ENCODE measurements around the gene UCKL1. TPM values are rescaled to one million over a fixed set of nuclear protein-coding genes. Genes with fewer than 3 reads are reported as not detected.
A peak's percentile ranks its signal among the peaks of the same experiment; 100 is the strongest.
"Not testable (repeated sequence)": the region's sequence is repeated elsewhere in the genome, so short reads cannot be mapped to it uniquely, and the experiment has no call there.

Gene UCKL1
- total RNA-seq, 2 donors from 2014 or later: 21.3 to 32.7 TPM

GRCh38 chr20:63924241-63924640 is 32.0 kb downstream of the UCKL1 start:
- peak overlapping the region in 1 of 2 donors; percentile 63 for H3K27ac Mint-ChIP-seq
- ATAC-seq: no peak
- H3K36me3 Mint-ChIP-seq: peaks cover 4 to 11% of the 10 kb centered on the region in 2 donors
- DNase-seq (ENCODE audit: low spot score in 2 of 2): no peak
- H3K9me3 Mint-ChIP-seq: no peaks in the 10 kb centered on the region

- no peaks in the 10 kb centered on the region for H3K9me3 Mint-ChIP-seq
- DNase-seq (ENCODE audit: low spot score in 2 of 2): no peak
- no peak for ATAC-seq
- peaks cover under 1 to 7% of the 10 kb centered on the region in 2 donors for H3K36me3 Mint-ChIP-seq
- H3K27ac Mint-ChIP-seq: peak overlapping the region in 1 of 2 donors; percentile 63
Observed at GRCh38 chr20:63923651-63924050, 32.6 kb downstream of the UCKL1 start.

- Mint-ChIP-seq H3K27ac (no peak overlapping the region), H3K36me3 (peaks cover 0 to 2% of the 10 kb centered on the region in 2 donors), H3K9me3 (no peaks in the 10 kb centered on the region)
- DNase-seq (ENCODE audit: low spot score in 2 of 2): no peak
- ATAC-seq: no peak
Observed at GRCh38 chr20:63920226-63920625, 36.0 kb downstream of the UCKL1 start.

DNA sequence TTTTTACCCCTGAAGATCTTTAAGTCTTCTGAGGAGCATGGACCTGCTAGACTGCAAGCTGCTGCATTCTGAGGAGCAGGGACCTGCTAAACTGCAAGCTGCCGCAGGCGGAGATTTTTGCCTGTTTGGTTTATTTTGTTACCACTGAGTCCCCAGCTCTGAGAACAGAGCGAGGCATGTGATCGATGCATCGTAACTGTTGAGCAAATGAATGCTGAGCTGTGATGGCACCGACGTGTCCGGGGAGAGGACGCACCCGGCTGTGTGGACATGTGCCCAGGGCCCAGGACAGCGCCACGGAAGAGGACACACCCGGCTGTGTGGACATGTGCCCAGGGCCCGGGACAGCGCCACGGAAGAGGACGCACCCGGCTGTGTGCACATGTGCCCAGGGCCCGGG is 37.1 kb downstream of the UCKL1 start:
- no peak for DNase-seq (ENCODE audit: low spot score in 2 of 2)
- no peak for ATAC-seq
- H3K27ac Mint-ChIP-seq: no peak overlapping the region

GRCh38 chr20:63917811-63918210 is 38.4 kb downstream of the UCKL1 start:
- no peak for ATAC-seq
- H3K9me3 Mint-ChIP-seq: no peaks in the 10 kb centered on the region
- DNase-seq (ENCODE audit: low spot score in 2 of 2): no peak
- H3K36me3 Mint-ChIP-seq: peaks cover 0 to 8% of the 10 kb centered on the region in 2 donors
- no peak overlapping the region for H3K27ac Mint-ChIP-seq

More for the DNA sequence above, 37.1 kb downstream of the UCKL1 start:
- Mint-ChIP-seq H3K9me3 (no peaks in the 10 kb centered on the region), H3K36me3 (peaks cover 0 to 8% of the 10 kb centered on the region in 2 donors)

DNA sequence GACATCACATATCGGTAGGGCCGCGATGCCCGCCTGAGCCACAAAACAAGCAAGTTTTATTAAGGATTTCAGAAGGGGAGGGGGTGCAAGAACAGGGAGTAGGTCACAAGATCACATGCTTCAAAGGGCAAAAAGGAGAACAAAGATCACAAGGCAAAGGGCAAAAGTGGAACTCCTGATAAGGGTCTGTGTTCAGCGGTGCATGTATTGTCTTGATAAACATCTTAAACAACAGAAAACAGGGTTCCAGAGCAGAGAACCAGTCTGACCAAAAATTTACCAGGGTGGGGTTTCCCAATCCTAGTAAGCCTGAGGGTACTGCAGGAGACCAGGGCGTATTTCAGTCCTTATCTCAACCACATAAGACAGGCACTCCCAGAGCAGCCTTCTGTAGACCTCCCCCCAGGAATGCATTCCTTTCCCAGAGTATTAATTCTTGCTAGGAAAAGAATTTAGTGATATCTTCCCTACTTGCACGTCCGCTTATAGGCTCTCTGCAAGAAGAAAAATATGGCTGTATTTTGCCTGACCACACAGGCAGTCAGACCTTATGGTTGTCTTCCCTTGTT is 39.8 kb downstream of the UCKL1 start:
- H3K9me3 Mint-ChIP-seq; H3K36me3 Mint-ChIP-seq; ATAC-seq; DNase-seq (ENCODE audit: low spot score in 2 of 2): not testable (repeated sequence)
- H3K27ac Mint-ChIP-seq: peak overlapping the region in 1 of 2 donors; percentile 69

DNA sequence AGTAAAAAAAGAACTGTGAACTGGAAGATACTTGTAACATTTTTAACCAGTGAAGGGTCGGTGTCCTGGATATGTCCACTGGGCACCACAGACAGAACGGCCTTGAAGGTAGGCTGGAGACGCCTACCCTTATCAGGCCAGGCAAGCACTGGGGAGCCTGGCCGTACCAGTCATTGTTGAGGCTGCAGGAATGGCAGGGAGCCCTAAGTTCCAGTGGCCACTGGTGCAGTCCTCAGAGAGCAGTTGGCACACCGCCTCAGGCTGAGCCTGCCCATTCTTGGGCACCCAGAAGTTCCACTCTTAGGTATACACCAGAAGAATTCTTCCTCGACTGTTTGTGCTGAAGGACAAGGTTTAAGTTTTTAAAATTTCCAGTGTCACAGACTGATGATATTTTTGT is 40.7 kb downstream of the UCKL1 start:
- no peak for DNase-seq (ENCODE audit: low spot score in 2 of 2)
- no peak for ATAC-seq
- H3K27ac Mint-ChIP-seq: peak overlapping the region in 1 of 2 donors; percentile 37
- H3K36me3 Mint-ChIP-seq: peaks cover 0 to 8% of the 10 kb centered on the region in 2 donors
- H3K9me3 Mint-ChIP-seq: no peaks in the 10 kb centered on the region

DNA sequence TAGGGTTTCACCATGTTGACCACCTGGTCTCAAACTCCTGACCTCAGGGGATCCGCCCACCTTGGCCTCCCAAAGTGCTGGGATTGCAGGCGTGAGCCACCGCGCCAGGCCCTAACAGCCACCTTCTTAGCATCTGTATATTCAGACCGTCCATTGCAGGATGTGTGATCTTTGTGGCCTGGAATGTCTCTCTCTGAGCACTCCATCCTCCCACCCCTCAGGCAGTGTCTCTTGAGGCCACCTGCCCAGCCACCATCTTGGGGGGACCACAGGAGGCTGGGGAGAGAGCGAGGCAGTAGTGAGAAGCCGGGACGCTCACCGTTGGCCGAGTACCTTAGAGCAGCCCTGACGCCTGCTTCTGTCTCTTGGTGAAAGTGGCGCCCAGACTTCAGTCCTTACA is 42.4 kb downstream of the UCKL1 start:
- H3K27ac Mint-ChIP-seq: peak overlapping the region in 1 of 2 donors; percentile 55
- DNase-seq (ENCODE audit: low spot score in 2 of 2) (no peak), ATAC-seq (no peak)
- H3K9me3 Mint-ChIP-seq: no peaks in the 10 kb centered on the region
- H3K36me3 Mint-ChIP-seq: peaks cover 0 to 8% of the 10 kb centered on the region in 2 donors

GRCh38 chr20:63911176-63911575 is 45.0 kb downstream of the UCKL1 start:
- peak overlapping the region; percentile 28 to 77 for H3K27ac Mint-ChIP-seq
- ATAC-seq (peak in 1 of 2 donors; percentile 68), DNase-seq (ENCODE audit: low spot score in 2 of 2) (no peak)

GRCh38 chr20:63908008-63908682 is 48.1 kb downstream of the UCKL1 start:
- Mint-ChIP-seq H3K27ac (peak overlapping the region in 1 of 2 donors; percentile 9), H3K9me3 (no peaks in the 10 kb centered on the region), H3K36me3 (no peaks in the 10 kb centered on the region)
- DNase-seq (ENCODE audit: low spot score in 2 of 2) (no peak), ATAC-seq (no peak)

More at GRCh38 chr20:63911176-63911575, 45.0 kb downstream of the UCKL1 start:
- Mint-ChIP-seq H3K36me3 (peaks cover 0 to 8% of the 10 kb centered on the region in 2 donors), H3K9me3 (no peaks in the 10 kb centered on the region)

GRCh38 chr20:63903796-63904561 is 52.2 kb downstream of the UCKL1 start:
- H3K36me3 Mint-ChIP-seq: no peaks in the 10 kb centered on the region
- H3K9me3 Mint-ChIP-seq: no peaks in the 10 kb centered on the region
- no peak for DNase-seq (ENCODE audit: low spot score in 2 of 2)
- H3K27ac Mint-ChIP-seq: peak overlapping the region in 1 of 2 donors; percentile 97
- no peak for ATAC-seq

DNA sequence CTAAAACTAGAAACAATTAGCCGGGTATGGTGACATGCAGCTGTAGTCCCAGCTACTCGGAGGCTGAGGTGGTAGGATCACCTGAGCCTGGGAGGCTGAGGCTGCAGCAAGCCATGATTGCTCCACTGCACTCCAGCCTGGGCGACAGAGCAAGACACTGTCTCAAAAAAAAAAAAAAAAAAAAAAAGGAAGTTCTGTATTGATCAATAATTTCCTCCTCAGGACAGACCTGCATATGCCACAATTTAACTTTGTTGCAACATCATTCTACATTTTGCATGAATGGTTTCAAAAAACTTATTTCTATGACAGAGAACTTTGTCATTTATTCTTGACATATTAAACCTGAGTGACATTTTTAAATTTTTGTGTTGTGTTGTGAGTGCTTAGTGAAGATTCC is 55.8 kb downstream of the UCKL1 start:
- DNase-seq (ENCODE audit: low spot score in 2 of 2) (no peak), ATAC-seq (no peak)
- Mint-ChIP-seq H3K9me3 (no peaks in the 10 kb centered on the region), H3K36me3 (peaks cover 8 to 26% of the 10 kb centered on the region in 2 donors), H3K27ac (no peak overlapping the region)

DNA sequence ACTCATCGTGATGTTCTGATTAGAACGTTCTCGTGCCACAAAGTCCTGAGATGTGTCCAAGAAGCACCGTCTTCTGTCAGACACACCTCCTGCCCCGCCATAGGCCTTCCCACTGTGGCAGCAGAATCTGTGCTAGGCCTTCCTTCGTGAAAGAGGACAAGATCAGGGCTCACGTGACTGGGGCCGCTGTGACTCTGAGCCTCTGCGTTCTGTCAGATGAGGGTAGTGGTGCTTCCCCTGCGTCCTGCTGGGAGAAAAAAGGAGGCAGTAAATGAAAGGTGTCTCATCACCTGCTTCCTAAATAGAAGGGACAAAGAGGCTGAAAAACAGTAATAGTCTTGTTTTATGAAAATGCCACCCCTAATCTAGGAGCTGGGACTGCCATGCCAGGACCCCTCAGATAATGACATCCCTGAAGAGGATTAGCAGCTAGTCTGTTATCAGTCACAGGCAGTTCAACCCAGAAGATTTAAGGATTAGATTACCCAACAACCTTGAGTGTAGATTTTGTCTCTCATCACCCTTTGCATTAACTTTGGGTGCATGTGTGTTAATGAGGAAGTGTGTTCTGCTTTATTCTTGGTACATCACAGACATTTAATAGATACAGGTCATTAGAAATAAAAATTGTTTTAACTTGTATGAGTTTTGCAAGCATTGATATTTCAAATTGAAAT is 57.2 kb downstream of the UCKL1 start:
- ATAC-seq: no peak
- H3K36me3 Mint-ChIP-seq: peaks cover 8 to 26% of the 10 kb centered on the region in 2 donors
- no peaks in the 10 kb centered on the region for H3K9me3 Mint-ChIP-seq
- peak in 1 of 2 donors; percentile 17 for DNase-seq (ENCODE audit: low spot score in 2 of 2)
- H3K27ac Mint-ChIP-seq: peak overlapping the region; percentile 14 to 15

DNA sequence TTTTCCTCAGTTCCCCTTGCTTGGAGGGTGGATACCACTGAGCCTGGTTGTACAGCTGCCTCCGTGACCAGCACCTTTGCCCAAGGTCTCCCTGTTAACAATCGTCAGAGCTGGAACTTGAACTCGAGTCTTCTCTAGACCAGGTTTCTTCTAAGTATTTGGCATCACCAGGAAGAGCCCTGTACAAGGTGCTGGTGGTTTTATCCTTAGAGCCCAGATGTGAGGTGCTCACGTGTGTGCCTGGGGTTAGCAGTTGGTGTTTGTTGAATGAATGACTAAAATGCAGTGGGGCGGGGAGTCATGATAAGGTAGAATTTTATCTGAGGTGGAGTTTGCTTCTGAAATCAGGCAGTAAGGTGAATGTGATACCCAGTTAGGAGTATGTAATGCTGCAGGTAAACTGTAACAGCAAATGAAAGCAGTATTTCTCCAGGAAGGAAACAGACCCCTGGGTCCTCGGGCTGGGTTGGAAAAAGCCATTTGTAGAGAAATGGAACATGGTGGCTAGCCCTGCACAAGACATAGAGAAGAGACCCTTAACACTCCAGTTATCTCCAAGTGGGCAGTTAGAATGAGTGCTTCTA is 58.1 kb downstream of the UCKL1 start:
- DNase-seq (ENCODE audit: low spot score in 2 of 2) (no peak), ATAC-seq (no peak)
- Mint-ChIP-seq H3K9me3 (no peaks in the 10 kb centered on the region), H3K36me3 (peaks cover 8 to 26% of the 10 kb centered on the region in 2 donors), H3K27ac (peak overlapping the region in 1 of 2 donors; percentile 46)

GRCh38 chr20:63896264-63897105 is 59.7 kb downstream of the UCKL1 start:
- peak overlapping the region; percentile 97 to 98 for H3K27ac Mint-ChIP-seq
- DNase-seq (ENCODE audit: low spot score in 2 of 2) (peak; percentile 30 to 70), ATAC-seq (peak; percentile 50 to 76)
- peaks cover 8 to 26% of the 10 kb centered on the region in 2 donors for H3K36me3 Mint-ChIP-seq
- H3K9me3 Mint-ChIP-seq: no peaks in the 10 kb centered on the region

GRCh38 chr20:63895952-63896263 is 60.3 kb downstream of the UCKL1 start:
- no peaks in the 10 kb centered on the region for H3K9me3 Mint-ChIP-seq
- peak; percentile 1 to 4 for ATAC-seq
- peaks cover 8 to 26% of the 10 kb centered on the region in 2 donors for H3K36me3 Mint-ChIP-seq
- H3K27ac Mint-ChIP-seq: peak overlapping the region; percentile 97 to 98
- no peak for DNase-seq (ENCODE audit: low spot score in 2 of 2)

All from activated naive CD4-positive, alpha-beta T cell treated with anti-CD3 and anti-CD28 coated beads, Interleukin-2, amount 50 U/mL, for 72 hours (primary cell).